Hepatocyte (in vitro differentiated cells): Measurements from ENCODE around the gene RAB11FIP4.

Source experiments
- EZH2phosphoT487 ChIP-seq: fragments of 200-600 bp; sonication (generic); IDR thresholded peaks from one replicate; pipeline ENCODE4 v1.6.1; 2018; ENCODE audit warnings: antibody characterized with exemption, mild to moderate bottlenecking, low read depth, moderate library complexity; ENCODE audit not compliant: unreplicated experiment, severe bottlenecking
- TF ChIP-seq, protein P1 (sequence below): fragments of 200-600 bp; sonication (generic); IDR thresholded peaks from 2 replicates; pipeline ENCODE4 v1.5.1; 2016; ENCODE audit warnings: antibody characterized with exemption, mild to moderate bottlenecking; ENCODE audit not compliant: poor library complexity

DNA sequence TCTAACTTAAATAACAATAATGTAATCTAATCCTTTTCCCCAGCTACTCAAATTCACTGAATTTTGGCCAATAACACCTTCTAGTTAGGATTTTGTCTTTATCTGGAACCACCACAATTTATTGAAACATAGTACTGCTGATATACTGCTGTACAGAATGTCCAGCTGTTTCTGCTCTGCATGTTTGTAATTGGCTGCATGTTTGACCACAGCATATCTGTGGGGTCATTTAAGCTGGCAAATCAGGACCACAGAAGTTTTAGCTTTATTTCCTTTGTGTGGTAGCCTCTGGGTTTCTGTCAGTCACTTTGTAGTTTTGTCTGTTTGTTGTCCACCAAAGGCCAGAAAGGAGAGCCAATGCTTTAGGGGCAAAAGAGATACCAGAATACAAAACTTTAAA lies 22.2 kb upstream of the RAB11FIP4 start:
- TF ChIP-seq, protein P1, sequence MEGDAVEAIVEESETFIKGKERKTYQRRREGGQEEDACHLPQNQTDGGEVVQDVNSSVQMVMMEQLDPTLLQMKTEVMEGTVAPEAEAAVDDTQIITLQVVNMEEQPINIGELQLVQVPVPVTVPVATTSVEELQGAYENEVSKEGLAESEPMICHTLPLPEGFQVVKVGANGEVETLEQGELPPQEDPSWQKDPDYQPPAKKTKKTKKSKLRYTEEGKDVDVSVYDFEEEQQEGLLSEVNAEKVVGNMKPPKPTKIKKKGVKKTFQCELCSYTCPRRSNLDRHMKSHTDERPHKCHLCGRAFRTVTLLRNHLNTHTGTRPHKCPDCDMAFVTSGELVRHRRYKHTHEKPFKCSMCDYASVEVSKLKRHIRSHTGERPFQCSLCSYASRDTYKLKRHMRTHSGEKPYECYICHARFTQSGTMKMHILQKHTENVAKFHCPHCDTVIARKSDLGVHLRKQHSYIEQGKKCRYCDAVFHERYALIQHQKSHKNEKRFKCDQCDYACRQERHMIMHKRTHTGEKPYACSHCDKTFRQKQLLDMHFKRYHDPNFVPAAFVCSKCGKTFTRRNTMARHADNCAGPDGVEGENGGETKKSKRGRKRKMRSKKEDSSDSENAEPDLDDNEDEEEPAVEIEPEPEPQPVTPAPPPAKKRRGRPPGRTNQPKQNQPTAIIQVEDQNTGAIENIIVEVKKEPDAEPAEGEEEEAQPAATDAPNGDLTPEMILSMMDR, result no peak
- no peak for TF ChIP-seq EZH2phosphoT487
